GM18505 (cell line): ENCODE measurements around the gene C4BPB.

Experiments
- ATAC-seq: cut with Tn5 transposase; IDR thresholded peaks from one replicate; pipeline ENCODE4 v1.9.1; 2021; ENCODE audit not compliant: unreplicated experiment
- POLR2A ChIP-seq: IDR thresholded peaks from 4 replicates; pipeline ENCODE4 v1.6.1; 2011; ENCODE audit warnings: borderline replicate concordance; ENCODE audit not compliant: insufficient read depth, insufficient read length; ENCODE audit errors: extremely low read depth

Gene C4BPB

DNA sequence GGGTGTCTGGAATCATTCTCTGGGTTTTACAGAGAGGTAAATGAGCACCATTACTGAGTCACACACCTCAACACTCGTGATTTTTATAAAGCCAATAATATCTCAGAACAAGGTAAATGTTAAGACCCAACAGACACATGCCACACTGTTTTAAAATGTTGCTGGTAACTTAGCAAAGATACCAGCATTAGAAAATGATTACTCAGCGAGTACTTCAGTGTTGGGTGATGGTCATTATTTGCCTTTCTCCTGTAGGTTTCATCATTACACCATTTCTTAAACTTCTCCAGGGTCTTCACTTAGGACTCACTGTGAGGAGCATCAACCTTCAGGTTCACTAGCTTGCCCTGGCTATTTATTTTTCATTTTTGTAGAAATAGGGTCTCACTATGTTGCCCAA is 6.9 kb upstream of the C4BPB start:
- no peak for TF ChIP-seq POLR2A

DNA sequence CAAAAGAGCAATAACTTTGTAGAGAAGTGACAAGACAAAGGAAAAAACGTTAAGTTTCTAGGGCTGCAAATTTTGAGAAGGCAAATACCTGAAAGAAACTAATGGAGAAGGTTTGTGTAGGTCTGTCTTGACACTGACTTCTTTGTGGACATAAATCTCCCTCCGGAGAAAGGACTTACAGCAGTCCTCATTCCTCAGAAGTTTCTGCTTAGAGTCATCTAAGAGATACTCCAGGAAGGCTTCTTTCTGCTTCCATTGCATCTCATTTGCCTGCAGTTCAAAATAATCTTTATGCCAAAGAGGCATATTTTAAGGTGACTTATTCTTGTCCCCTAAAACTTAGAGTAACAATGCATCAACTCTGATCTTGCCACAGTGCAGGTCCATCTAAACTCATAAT is 4.4 kb upstream of the C4BPB start:
- no peak for ATAC-seq
- no peak for TF ChIP-seq POLR2A

More for the DNA sequence above, 6.9 kb upstream of the C4BPB start:
- no peak for ATAC-seq

DNA sequence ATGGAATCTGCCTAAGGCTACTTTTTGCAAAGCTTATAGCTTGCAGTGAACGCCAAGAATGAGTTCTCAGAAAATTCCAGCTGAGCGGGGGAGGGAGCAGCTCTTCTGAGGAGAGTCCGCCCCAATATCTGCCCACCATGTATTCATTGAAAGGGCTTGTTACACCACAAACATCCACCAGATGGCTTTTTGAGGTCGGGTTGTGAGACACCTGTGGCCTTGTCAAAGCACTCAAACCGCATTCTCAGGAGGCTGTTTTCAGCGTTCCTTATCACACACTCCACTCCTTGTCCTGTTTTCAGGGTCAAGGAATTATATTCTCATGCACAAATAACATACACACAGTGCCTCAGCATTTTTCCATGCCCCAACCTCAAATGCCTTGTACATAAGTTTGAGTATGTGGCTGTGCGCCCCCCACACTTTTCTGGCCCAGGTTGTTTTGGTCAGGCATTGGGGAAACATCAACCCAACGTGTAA is 3.9 kb upstream of the C4BPB start:
- ATAC-seq, result no peak
- no peak for TF ChIP-seq POLR2A

DNA sequence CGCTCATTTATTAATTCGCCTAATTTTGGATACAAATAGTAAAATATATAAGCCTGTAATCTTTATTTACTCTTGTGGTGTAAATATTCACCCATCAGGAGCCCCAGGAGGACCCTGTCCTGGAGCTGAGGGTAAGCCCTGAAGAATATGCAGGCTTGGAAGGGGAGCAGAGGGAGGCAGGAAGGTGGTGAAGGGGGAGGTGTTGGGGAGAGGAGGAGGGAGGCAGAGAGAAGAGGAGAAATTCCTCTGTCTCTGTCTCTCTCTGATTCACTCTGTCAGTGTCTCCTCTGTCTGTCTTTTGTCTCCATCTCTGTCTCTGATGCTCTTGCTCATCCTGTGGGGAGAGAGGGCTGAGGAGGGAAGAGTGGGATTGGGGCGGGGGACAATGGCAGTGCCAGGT is 2.8 kb upstream of the C4BPB start:
- TF ChIP-seq POLR2A, result no peak
- ATAC-seq, result no peak

DNA sequence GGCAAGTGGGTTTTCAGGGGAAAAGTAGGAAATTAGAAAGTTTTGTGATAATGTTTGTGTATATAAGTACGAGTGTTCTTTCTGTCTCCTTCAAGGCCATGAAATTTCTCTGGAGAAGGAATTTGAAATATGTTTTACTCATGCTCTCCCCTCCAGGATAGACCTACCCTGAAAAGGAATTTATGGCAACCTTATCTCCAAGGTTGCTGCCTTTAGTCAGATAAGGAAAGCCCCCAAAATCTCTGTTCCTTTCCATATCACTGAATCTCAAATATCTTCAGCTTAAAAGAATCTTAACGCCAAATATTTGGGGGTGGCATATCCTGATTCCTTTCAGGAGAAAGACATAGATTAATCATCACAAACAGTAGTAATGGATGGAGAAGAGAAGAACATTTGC is 499 bp upstream of the C4BPB start:
- ATAC-seq, result no peak

DNA sequence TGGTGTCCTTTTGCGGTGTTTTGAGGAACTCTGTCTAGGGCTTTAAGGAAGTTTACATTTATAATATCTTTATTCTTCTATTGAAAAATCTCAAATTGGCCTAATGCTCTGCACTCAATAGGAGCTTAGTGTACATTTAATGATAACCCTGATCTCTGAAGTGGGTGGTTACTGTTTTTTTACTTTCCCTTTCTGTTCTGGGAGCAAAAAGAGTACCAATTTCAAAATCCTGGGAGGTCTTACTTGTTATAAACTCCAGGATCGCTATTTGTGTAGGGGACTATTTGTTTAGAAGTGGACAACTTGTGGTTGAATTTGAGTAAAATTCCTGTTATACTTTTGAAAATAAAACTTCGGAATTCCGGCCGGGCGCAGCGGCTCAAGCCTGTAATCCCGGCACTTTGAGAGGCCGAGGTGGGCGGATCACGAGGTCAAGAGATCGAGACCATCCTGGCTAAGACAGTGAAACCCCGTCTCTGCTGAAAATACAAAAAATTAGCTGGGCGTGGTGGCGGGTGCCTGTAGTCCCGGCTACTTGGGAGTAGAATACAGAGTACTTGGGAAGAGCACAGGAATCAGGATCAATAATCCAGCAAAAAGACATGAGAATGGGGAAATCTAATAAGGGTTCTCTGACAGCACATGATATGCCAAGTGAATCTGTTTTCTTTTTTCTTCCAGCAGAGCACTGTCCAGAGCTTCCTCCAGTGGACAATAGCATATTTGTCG is 1.1 kb downstream of the C4BPB start:
- no peak for ATAC-seq
- no peak for TF ChIP-seq POLR2A

More for the DNA sequence above, 499 bp upstream of the C4BPB start:
- no peak for TF ChIP-seq POLR2A

DNA sequence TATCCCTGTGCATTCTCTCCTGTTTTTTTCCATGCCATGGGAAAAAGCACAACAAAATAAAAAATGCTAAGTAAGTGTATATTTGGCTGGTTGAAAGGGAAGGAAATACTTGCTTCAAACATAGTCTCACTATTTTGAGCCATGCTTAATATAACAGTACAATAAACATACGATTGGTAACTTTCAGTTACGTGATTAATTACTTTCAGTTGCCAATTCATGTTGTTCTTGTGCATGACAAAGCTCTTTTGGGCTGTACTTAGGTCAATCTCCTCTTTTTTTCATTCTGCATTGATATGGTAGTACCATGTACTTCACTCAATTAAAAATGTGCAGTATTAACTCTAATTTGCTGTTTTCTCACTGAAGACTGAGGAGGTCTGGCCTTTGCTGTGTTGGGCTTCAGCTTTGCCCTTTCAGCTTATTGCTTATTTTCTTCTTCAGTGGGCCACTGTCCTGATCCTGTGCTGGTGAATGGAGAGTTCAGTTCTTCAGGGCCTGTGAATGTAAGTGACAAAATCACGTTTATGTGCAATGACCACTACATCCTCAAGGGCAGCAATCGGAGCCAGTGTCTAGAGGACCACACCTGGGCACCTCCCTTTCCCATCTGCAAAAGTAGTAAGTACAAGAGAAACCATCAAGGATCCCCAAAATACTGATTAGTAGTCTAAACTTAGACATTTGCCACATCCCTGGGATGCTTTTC is 2.7 kb downstream of the C4BPB start:
- no peak for ATAC-seq
- no peak for TF ChIP-seq POLR2A

DNA sequence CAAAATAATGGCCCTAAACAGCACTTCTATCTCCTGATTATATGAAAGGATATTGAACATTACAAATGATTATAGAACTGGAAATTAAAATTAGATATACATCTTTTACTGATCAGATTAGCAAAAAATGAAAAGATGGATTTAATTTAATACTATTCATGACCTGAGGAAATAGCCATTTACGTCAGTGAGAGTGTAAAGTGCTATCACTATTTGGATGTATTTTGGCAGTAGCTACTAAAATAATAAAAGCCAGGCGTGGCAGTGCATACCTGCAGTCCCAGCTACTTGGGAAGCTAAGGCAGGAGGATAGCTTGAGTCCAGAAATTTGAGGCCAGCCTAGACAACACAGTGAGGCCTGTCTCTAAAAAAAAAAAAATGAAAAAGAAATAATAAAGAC is 5.3 kb downstream of the C4BPB start:
- TF ChIP-seq POLR2A, result no peak
- no peak for ATAC-seq

DNA sequence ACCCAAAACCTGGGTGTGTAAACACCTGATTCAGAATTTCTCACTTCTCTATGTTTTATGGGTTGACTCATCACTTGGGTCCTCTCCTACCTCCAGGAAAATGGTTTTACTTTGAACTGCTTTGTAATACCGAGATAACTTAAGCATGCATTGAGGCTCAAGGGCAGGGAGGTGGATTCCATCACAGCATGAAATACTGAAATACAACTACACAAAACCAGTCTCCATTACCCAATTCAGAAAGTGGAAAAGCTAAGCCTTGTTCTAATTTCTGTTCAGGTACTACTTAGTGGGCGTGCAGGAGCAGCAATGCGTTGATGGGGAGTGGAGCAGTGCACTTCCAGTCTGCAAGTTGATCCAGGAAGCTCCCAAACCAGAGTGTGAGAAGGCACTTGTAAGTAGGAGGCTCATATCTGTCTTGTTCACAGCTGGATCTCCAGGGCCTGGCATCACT is 9.2 kb downstream of the C4BPB start:
- no peak for TF ChIP-seq POLR2A
- peak; percentile 71 for ATAC-seq

DNA sequence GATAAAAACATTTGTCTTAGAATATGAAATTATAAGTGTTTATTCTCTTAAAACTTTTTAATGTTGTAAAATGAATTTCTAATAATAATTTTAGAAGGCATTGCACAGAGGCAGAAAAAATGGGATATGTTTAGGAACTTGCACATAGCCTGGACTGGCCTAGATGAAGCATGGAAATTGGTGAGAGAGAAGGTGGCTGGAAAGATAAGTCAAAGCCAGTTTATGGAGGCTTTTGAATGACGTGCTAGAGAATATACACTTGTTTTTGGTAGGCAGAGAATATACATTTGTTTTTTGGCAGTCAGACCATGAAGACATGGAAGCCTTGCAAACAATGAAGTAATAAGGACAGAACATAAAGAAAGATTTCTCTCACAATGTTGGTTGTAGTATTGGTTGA is 13.1 kb downstream of the C4BPB start:
- ATAC-seq, result no peak

DNA sequence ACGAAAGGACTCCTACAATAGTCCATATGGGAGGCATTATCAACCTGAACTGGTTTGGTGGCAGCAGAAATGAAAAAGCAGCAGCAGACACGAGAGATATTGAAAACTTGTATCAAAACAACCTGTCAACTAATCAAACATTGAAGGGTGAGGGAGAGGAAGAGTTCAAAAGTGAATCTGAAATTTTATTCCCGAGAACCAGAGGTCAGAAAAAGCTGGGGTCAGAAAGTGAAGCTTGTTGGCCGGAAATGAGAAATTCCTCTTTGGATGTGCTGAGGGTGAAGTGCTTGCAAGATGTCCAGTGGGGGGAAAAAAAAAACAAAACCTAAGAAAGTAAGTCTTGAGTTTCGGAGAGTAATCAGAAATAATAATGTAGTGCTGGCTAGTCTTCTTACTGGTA is 13.5 kb downstream of the C4BPB start:
- no peak for ATAC-seq
- no peak for TF ChIP-seq POLR2A

More for the DNA sequence above, 13.1 kb downstream of the C4BPB start:
- TF ChIP-seq POLR2A, result no peak

DNA sequence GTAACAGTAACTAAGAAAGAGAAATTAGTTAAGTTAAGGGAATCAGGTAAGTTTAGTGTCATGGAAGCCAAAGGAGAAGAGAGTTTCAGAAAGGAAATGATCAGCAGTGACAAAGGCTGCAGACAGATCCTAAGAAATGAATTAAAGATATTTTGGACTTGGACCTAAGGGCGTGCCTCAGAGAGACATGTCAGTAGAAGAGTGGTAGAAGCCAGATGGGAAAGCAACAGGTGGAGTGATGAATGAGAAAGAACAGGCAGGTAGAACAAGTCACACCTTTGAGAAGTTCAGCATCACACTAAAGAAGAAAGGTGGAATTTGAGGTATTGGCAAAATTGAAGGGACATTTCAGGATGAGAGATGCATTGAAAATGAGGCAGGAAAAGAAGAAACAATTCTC is 14.0 kb downstream of the C4BPB start:
- no peak for TF ChIP-seq POLR2A
- ATAC-seq, result no peak

DNA sequence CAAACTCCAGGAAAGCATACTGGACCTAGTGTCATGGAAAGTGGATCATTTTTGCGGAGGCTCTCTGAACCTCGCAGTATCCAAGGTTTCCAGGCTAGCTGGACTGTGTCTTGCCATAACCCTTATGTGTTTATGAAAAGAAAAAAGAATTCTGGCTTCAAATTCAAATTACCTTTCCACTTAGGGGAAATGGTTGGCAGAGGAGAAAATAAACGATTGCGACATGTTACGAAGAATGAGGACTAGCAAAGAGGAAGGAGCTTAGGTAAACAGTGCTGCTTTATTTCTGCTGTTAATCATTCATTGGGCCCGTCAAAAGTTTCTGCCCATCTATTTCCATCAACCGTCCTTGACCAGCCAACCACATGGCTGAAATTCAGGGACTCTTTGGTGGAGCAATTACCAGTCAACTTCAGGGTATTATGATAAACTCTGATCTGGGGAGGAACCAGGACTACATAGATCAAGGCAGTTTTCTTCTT is 15.3 kb downstream of the C4BPB start, which contains the start of gene C4BPA:
Gene C4BPA, plus strand, starts transcription at position 342 of the 482 bp plus-strand sequence. CDS start 8,793 bp downstream, outside the sequence.
- TF ChIP-seq POLR2A, result no peak
- no peak for ATAC-seq

DNA sequence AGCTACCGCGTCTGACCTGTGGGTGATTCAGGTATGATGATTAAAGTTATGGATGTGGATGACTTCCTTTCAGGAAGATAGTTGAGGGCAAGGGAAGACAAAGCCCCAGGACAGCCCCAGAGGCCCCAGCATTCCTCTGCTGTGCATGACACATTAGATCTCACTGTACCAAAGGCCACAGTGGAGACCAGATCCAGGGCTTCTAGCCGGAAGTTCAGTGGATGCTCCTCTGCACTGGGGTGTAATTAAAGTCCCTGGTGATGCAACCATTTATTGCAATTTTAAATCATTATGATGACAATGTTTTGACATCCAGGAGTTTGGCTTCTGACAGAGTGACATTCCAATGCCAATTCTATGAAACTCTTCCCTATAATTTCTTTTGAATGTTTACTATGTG is 20.3 kb downstream of the C4BPB start:
- ATAC-seq, result no peak
- TF ChIP-seq POLR2A, result no peak

DNA sequence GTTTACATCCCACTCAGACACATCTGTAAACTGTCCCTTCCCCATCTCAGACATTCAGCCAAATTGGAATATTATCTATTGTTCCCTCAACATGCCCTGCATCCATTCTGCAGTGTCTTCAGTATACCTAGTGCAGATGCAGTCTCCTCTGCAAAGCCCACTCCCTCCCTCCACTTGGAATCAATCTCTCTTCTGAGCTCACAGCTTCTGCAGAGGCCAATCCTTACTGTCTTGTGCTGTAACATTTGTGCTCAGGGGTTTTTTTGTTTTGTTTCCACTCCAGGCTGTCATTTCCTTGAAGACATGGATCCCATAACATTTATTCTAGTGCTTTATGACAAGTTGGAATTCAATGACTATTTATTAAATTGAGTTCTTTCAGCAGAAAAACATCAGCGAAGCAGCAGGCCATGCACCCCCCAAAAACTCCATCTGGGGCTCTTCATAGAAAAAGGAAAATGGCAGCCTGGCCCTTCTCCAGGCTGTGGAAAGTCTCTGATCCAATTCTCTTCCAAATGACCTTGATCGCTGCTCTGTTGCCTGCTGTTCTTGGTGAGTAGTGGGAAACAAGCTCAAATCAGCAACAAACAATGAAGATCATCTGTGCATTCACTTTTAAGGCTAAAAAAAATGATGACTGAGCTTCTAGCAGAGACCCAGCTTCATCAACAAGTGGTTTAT is 24.1 kb downstream of the C4BPB start:
- ATAC-seq, result no peak
- TF ChIP-seq POLR2A, result no peak
